Measurements from ENCODE around the gene KCTD15. TPM values are rescaled to one million over a fixed set of nuclear protein-coding genes. Genes with fewer than 3 reads are reported as not detected.

Gene KCTD15
- total RNA-seq, 1 experiment from 2014 or later = 59.9 TPM

- WGBS (ENCODE audit: extremely low coverage, insufficient read length, low lambda C conversion rate) = no CpG with 5 or more reads among the region's 4 CpGs
- H4K20me1 ChIP-seq (ENCODE audit: control insufficient read depth, insufficient read depth, insufficient read length) = no peaks in the 10 kb centered on the region
Observed at GRCh38 chr19:33840783-33841182, 44.1 kb downstream of the KCTD15 start.

More at GRCh38 chr19:33840783-33841182, 44.1 kb downstream of the KCTD15 start:
- H3K27me3 Mint-ChIP-seq (ENCODE audit: low read depth) = peaks cover 2% of the 10 kb centered on the region; the same call in 1 of the 2 replicates
- Histone ChIP-seq H3K27ac (ENCODE audit: insufficient read length, low read depth, low read length) (no peak overlapping the region), H3K23ac (ENCODE audit: insufficient read length, low read depth, low read length) (no peak overlapping the region), H2BK12ac (ENCODE audit: insufficient read length, low read depth, low read length) (no peak overlapping the region), H2BK15ac (ENCODE audit: low read depth, low read length) (no peak overlapping the region), H3K9ac (ENCODE audit: extremely low read depth, insufficient read length, low read length) (no peak overlapping the region), H3K56ac (ENCODE audit: insufficient read length, low read depth, low read length) (no peak overlapping the region), H4K5ac (ENCODE audit: insufficient read length, low read depth, low read length) (no peak overlapping the region), H2BK5ac (ENCODE audit: insufficient read length, low read length) (no peak overlapping the region), H3K4me2 (ENCODE audit: insufficient read depth, insufficient read length, low read length) (no peak overlapping the region), H4K8ac (replicated peaks; ENCODE audit: insufficient read length, low read depth, low read length) (no peak overlapping the region), H3K9me3 (ENCODE audit: control insufficient read depth, low read depth, low read length) (no peaks in the 10 kb centered on the region), H2BK120ac (ENCODE audit: low read depth, low read length, poor library complexity, severe bottlenecking) (no peak overlapping the region), H3K23me2 (ENCODE audit: insufficient read length, low read depth, low read length, poor library complexity, severe bottlenecking) (no peaks in the 10 kb centered on the region), H2BK20ac (ENCODE audit: low read depth, low read length, poor library complexity, severe bottlenecking) (no peak overlapping the region), H4K91ac (ENCODE audit: insufficient read length, low read depth, low read length) (no peak overlapping the region), H3T11ph (ENCODE audit: low read length) (no peak overlapping the region), H3K4ac (ENCODE audit: low read depth, low read length) (no peak overlapping the region), H3K4me1 (ENCODE audit: insufficient read depth, low read length) (no peaks in the 10 kb centered on the region), H3K79me1 (ENCODE audit: insufficient read depth, low read depth, low read length, poor library complexity, severe bottlenecking) (no peaks in the 10 kb centered on the region), H3K18ac (ENCODE audit: insufficient read length, low read depth, low read length) (no peak overlapping the region), H3K27me3 (ENCODE audit: insufficient read depth, low read length) (no peaks in the 10 kb centered on the region), H3K79me2 (ENCODE audit: insufficient read depth, low read length) (no peaks in the 10 kb centered on the region), H2AFZ (ENCODE audit: low read length) (no peak overlapping the region), H3K14ac (ENCODE audit: insufficient read depth, low read length) (no peak overlapping the region), H2AK5ac (ENCODE audit: insufficient read length, low read length) (no peak overlapping the region)
- H3K4me1 Mint-ChIP-seq = peaks cover 5 to 7% of the 10 kb centered on the region in 2 experiments
- no peak overlapping the region for H3K4me3 Mint-ChIP-seq
- H3K9me3 Mint-ChIP-seq = no peaks in the 10 kb centered on the region
- DNase-seq = no peak
- peak overlapping the region in 1 of 3 experiments; percentile 71; a peak in 1 of 7 replicates for H3K27ac Mint-ChIP-seq
- TF ChIP-seq, protein P1, sequence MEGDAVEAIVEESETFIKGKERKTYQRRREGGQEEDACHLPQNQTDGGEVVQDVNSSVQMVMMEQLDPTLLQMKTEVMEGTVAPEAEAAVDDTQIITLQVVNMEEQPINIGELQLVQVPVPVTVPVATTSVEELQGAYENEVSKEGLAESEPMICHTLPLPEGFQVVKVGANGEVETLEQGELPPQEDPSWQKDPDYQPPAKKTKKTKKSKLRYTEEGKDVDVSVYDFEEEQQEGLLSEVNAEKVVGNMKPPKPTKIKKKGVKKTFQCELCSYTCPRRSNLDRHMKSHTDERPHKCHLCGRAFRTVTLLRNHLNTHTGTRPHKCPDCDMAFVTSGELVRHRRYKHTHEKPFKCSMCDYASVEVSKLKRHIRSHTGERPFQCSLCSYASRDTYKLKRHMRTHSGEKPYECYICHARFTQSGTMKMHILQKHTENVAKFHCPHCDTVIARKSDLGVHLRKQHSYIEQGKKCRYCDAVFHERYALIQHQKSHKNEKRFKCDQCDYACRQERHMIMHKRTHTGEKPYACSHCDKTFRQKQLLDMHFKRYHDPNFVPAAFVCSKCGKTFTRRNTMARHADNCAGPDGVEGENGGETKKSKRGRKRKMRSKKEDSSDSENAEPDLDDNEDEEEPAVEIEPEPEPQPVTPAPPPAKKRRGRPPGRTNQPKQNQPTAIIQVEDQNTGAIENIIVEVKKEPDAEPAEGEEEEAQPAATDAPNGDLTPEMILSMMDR (conservative IDR thresholded peaks at IDR 0.05) = no peak
- H3K36me3 Mint-ChIP-seq (ENCODE audit: insufficient read depth in 1 of 3, low read depth in 3 of 3) = no peaks in the 10 kb centered on the region

Measured in H9 (cell line).